Measurements from ENCODE around the gene CTRL.

Gene CTRL

GRCh38 chr16:67946128-67946569 is 14.5 kb upstream of the CTRL start:
- no peak for TF ChIP-seq CTCF (IDR thresholded peaks at IDR 0.05)

- TF ChIP-seq CTCF (IDR thresholded peaks at IDR 0.05): no peak
Observed at GRCh38 chr16:67945392-67945933, 13.8 kb upstream of the CTRL start.

DNA sequence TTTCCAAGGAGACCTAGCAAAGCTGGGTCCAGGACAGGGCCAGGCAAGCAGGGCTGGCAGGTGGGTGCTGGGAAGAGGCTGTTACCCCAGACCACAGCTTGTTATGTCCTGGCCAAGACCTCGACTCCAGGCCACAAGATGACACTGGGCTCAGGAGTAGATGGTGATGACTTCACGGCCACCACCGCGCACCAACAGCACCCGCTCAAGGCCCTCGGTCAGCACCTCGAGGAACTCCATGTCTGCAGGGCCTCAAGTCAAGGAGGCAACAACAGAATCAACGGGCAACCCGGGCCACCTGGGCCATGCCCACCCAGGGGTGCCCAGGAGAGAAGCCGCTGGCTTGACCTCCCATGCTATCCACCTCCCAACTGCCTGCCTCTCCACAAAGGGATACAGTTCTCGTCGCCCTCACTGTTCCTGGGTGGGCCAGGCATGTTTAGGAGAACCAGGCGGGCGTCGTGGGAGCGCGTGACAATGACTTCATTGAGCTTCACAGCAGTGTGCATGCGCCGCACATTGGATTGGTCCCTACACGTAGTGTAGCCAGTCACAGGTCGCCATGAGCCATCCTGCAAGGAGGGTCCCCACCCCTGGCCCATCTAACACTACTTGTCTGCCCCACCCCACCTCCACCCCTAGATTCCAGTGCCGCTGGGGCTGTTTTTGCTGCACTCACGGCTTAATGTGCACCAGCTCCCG is 13.2 kb upstream of the CTRL start:
- no peak for TF ChIP-seq CTCF (IDR thresholded peaks at IDR 0.05)

GRCh38 chr16:67943619-67944504 is 12.2 kb upstream of the CTRL start, which contains the start of gene LCAT:
TSS of gene LCAT (minus strand) at chr16:67944120. CDS start at chr16:67944101, 19 bp downstream.
- TF ChIP-seq CTCF (IDR thresholded peaks at IDR 0.05): no peak

GRCh38 chr16:67943256-67943618 is 11.6 kb upstream of the CTRL start:
- TF ChIP-seq CTCF (IDR thresholded peaks at IDR 0.05): no peak

- TF ChIP-seq CTCF (IDR thresholded peaks at IDR 0.05): no peak
Observed at GRCh38 chr16:67942510-67943255, 11.0 kb upstream of the CTRL start.

DNA sequence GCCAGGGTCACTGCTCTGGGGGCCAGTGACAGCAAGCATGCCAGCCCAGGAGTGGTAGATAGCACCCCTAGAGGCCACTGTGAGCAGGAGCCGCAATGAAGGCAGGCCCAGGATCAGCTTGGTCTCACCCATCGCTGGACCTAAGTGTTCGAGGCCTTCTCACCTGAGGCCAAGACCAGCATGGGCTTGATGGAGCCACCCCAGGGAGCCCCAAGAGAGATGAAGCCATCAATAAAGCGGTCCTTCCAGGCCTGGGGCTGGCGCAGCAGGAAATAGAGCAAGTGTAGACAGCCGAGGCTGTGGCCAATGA is 10.5 kb upstream of the CTRL start:
- peak; percentile 83 for TF ChIP-seq CTCF (IDR thresholded peaks at IDR 0.05)

Measured in LNCAP (cell line).